Kidney glomerular epithelial cell (primary cell): Measurements from ENCODE around the gene NEDD1.
A peak's percentile ranks its signal among the peaks of the same experiment; 100 is the strongest.

Source experiments
- DNase-seq: peaks from one replicate; lab custom pipeline; 2025; lab: John Stamatoyannopoulos, UW

The NEDD1 gene

GRCh38 chr12:96902076-96902475 lies 5.0 kb upstream of the NEDD1 start:
- DNase-seq: no peak

DNA sequence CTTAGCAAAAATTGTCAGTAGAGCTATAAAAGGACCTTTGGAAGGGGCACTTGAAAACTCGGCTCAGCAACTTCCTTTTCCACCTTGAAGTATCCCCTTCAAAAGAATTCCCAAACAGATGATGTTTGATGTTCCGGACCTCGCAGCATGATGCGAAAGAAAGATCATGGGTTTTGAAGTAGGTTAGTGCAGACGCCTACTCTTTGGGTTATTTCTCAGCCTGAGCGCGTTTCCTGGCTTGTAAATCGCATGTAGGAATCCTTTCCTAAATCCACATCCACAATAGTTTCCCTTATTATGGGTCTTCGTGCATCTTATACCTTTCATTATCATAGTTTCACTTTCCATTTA lies 584 bp upstream of the NEDD1 start:
- no peak for DNase-seq

GRCh38 chr12:96907671-96908422 lies 790 bp downstream of the NEDD1 start:
- DNase-seq: no peak

DNA sequence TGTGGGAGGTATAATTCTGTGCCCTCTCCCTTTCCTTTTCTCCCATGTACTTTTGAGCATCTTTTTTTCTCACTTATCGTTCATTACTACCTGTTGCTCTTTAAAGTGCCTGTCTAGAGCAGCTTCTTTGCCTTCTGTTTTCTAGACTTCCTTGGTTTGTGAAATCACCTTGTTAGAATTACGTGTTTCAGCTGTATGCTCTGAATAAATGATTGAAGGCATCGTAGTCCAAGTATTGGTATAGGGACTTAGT lies 1.3 kb downstream of the NEDD1 start:
- no peak for DNase-seq

DNA sequence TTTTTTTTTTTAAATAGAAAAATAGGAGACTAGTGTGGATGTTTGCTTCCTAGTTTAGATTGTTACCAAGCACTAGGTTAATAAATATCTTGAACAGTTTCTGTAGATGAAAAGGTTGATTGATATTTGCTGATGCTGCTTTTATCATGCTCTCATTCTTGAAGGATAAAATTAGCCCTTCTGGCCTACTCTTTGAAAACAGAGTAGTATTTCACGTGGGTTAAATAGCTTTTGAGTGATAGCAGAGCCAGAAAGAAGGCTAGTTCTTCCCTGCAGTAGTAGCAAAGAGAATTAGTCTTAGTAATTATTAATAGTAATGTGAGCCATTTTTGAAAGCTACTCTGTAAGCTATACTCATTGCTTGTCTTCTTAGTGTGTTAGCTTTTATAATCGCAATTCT lies 5.2 kb downstream of the NEDD1 start:
- DNase-seq: peak; percentile 17

DNA sequence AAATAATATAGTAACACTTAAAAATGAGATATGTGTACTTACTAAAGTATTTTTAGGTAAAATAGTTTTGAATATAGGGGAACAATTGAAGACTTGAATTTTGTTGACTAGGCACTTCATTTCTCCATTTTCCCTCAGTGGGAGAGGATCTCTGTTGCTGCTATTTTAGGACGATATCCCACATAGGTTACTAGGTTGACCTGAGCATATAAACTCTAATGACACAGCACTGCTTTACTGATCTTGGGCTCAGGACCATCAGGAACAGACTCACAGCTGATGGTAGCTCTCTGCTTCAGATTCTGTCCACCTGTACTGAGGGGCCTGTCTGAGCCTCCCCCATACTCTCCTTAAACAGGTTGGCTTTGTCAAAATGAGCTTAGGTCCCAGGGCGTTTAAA lies 5.9 kb downstream of the NEDD1 start:
- no peak for DNase-seq

DNA sequence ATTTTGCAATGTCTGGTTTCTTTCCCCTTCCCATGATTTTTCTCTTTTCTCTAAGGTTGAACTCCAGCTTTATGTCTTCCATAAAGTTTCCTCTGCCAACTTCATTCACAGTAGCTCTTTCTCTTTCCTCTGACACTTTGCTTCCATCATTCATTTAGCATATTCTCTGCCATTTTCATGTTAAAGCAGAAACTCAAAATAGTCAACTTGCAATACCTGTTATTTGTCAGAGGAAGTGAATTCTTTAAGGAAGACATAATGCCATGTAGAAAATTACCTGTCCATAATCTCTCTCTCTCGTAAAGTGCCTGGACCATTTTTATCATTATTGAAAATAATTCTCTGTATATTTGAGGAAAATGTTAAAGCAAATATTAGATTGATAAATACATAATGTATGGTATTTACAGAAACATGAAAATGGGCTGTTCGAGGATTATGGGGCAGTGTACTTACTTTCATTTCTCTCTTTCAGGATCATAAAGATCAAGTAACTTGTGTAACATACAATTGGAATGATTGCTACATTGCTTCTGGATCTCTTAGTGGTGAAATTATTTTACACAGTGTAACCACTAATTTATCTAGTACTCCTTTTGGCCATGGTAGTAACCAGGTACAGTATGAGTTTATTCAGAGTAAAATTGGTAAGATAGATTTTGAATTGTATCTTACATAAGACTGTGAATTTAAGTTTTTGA lies 12.6 kb downstream of the NEDD1 start:
- DNase-seq: no peak

DNA sequence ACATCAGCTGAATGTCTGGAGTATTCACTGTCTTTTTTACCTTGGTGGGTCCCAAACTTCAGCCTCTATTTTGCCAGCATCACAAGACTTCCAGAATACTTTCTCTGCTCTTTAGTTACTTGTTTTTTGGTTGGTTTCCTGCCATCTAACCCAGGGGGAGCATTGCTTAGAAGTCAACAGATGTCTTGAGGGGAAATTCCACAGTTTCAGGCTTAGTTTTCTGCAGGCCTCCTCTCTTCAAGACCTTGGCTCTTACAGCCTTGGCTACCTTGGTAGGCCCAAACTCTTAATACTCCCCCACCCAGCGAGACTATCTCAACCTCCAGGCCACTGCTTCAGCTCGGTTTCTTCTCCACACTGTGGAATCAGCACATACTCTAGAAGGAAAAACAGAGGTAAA lies 41.7 kb downstream of the NEDD1 start:
- DNase-seq: no peak

DNA sequence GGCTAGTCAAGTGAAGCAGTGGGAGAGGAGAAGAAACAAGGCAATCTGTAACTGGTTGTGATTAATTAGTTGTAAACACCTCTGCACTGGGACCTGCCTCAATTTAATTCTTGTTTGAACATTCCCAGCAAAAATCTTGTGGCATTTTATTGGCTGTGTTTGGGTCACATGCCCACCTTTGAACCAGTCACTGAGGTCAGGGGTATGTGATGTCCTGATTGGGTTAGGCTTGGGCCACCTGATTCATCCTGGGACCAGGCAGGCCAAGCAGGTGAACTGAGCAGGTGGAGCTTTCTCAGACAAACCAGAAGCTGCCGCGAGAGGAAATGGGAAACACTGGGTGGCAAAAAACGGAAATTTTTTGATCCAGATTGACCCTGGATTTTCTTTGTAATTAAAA lies 72.5 kb downstream of the NEDD1 start:
- no peak for DNase-seq

DNA sequence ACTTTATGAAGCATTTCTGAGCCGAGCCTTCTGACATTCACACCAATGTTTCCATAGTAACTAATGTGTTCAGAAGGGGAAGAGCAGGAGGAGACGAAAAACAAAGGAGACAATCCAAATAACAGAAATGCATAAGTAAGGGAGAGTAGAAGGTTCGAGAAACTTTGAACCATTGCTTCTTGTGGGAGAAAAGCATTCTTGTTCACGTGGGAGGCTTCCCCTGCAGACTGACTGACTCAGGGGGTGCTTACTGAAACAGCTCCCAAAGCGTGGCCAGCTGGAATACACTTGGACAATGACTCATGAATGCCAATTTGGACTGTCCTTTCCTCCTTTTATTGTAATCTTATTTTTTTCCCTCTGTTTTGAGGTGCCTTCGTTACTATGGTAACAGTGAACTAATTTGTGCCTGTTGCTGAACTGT lies 73.9 kb downstream of the NEDD1 start:
- DNase-seq: peak; percentile 80

- no peak for DNase-seq
Measured at GRCh38 chr12:96981911-96982310, 74.9 kb downstream of the NEDD1 start.

- no peak for DNase-seq
Measured at GRCh38 chr12:96982671-96983070, 75.6 kb downstream of the NEDD1 start.

DNA sequence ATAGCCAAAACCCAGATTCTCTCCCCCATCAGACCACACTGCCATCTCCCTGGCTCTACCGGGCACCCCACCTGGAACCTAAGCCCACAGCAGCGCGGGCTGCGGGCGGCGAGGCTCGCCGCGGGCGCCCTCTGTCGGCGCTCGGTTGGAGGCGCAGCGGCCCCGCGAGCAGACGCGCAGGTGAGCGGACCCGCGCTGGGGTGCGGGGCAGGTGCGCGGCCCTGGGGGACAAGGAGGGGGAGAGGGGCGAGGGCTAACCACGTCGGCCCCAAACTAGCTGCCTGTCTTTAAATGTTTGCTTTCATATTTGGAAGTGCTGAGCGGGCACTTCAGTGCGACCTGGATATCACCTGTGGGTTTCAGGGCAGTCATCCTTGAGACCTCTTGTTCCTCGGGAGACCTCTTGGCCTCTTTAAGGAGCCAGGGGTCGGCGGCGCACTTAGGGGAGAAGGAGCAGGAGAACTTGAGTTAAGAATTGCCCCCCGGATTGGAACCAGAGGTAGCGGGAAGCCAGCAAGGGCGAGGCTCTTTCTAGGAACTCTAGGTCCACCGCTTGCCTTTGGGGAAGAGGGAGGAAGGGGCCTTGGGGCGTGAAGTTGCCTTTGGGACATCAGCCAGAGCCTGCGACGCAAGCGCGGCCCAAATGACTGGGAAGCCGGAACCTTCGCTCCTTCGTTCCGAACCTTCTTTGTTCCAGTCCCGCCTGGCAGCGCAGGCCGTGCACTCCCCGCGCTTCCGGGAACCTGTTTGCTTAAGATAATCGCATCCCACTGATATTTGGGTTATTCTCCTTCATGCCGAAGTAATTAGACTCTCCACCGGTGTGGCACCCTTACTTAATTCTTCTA lies 78.7 kb downstream of the NEDD1 start:
- peak; percentile 43 for DNase-seq

DNA sequence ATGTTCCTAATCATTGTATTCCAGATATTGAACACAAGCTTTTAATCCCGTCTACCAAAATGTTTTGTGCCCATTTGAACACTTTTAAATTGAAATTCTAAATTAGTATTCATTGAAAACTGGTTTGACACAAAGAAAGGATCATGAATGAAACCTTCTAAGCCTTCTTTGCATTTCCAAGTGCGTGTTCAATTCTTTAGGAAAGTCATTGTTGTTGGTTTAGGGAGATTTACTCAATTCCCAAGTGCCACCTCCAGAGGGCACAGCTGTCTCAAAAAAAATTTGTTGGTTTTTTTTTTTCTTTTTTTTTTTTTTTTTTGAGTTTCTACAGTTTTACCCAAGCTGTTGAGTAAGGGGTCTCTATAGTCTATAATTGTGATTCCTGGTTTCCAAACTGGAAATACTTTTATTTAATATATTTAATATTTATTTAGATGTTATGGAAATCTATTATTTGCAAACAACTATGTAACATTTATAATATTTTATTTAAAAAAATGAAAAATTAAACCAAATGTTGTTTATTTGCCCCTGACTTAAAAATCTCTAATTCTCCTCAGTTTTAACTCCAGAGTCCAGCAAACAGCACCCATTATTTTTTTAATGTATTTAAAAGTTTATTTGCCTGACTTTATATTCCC lies 79.9 kb downstream of the NEDD1 start:
- DNase-seq: no peak

DNA sequence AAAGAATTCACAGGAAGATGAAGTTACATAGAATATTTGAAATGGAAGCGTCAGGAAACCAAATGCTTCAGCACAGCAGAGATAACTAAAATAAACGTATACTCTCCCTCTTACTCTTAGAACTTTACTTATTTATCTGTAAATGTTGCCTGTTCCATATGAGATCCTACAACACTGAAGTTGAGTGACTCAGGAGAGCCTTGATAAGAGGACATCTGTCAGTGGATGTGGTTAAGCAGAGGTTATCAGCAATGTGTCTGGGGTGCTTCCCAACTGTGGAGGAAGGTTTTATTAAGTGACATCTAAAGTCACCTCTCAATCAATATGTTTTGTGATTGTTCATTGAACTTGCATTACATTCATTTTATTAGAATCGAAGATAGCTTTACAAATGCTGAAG lies 81.9 kb downstream of the NEDD1 start:
- no peak for DNase-seq

GRCh38 chr12:96989916-96990315 lies 82.9 kb downstream of the NEDD1 start:
- DNase-seq: peak; percentile 14

GRCh38 chr12:96994900-96995299 lies 87.8 kb downstream of the NEDD1 start:
- DNase-seq: no peak

DNA sequence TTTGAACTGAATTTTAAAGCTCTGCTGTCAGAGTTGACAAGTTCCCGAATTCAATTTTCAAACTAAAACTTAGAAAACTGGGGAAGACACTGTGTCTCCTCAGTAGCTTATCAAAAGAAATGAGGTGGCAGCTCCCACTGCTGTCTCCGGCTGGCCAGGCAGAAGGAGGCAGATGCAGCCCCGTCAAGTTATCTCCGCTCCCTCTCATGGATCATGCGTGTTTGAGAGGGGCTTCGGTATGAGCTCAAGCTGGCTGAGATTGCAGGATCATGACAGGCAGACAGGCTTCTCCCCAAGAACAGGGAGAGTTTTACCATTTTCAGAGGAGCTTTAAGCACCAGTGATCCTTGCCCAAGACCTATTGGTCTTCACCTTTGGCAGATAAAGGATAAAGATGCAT lies 88.8 kb downstream of the NEDD1 start:
- no peak for DNase-seq

DNA sequence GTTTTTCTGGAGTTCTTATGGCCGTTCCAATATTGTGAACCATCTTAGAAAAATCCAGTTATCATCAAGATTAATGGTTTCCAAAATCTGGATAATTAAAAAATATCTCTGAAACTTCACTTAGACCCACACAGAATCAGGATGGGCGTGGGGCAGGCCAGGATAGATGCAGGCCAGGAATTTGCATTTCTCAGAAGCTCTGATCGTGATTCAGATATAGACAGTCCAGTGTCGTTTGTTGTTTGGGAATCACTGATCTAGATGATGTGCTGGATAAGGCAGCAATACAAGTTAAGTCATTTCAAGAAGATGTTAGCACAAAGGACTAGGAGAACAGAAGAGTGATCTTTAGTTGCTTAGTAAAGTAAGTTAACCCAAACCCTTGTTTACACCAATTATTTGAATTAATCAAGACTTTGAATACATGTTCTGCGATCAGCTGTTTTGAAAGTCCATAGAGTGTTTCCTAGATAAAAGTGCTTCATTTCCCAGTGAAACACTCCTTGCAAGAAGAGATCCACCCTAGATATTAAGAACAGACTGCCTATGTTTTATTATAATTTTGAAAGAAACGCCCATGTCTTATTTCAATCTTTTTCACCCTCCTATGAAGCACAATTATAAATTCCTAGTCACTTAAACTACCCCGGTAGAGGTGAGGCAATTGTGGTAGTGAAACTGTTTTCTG lies 90.9 kb downstream of the NEDD1 start:
- no peak for DNase-seq

DNA sequence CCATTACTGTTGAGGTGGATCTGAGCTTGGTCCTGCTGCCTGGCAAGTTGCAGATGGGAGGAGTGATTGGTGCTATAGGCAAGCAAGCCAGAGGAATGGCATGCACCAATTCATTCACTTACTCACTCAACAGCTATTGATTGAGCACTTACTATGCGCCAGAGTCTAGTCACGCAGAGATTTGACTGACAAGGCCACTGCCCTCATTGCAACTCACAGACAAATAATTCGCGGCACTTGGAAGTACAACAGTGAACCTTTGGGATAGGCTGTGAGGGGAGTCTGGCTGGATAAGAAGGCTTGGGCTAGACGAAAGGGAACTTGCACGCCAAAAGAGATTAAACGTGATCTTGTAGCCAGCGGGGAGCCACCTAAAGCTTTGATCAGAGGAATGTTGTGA lies 96.2 kb downstream of the NEDD1 start:
- no peak for DNase-seq
